NCI-H1436 (cell line): Measurements from ENCODE around the gene INMT.
"Not testable (repeated sequence)": the region's sequence is repeated elsewhere in the genome, so short reads cannot be mapped to it uniquely, and the experiment has no call there.

ENCODE experiments used
- DNase-seq: peaks from one replicate; lab custom pipeline; 2025; lab: John Stamatoyannopoulos, UW

Gene INMT

DNA sequence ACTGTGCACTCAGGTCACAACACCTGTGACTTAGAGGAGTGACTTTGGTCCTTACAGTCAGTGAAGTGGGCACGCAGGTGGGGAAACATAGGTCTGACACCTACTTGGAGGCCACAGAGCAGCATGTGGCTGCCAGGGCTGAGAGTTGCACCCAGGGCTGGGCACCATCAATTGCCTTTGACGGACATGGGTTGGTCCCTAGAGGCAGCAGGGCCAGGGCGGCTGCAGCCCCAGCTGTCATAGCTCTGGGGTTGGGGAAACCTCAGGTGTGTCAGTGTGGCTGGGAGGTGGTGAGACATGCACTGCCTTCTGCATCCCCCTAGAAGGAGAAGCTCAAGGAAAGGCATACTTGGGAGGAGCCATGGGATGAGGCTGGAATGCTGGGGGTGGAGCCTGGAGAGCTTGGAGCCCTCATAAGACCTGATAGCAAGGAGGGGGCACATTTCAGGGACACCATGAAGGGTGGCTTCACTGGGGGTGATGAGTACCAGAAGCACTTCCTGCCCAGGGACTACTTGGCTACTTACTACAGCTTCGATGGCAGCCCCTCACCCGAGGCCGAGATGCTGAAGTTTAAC, at the start of gene INMT:
INMT (plus strand) TSS at position 440 of the 578 bp plus-strand sequence; CDS start at position 456, 16 bp downstream.
- DNase-seq: no peak

DNA sequence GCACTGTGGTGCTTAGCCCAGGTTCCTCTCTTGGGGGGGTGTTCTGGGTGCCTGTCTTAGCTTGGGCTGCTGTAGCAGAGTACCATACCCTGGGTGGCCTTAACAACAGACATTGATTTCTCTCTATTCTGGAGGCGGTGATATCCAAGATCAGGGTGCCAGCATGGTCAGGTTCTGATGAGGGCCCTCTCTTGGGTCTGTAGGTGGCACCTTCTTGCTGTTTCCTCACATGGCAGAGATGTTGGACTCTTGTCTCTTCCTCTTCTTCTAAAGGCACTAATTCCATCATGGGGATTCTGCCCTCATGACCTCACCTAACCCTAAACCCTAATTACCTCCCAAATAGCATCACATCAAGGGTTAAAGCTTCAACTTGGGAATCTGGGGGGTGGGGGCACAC, 49.7 kb upstream of the INMT start:
- DNase-seq: no peak

- DNase-seq: no peak
Measured at GRCh38 chr7:30703756-30704155, 48.2 kb upstream of the INMT start.

DNA sequence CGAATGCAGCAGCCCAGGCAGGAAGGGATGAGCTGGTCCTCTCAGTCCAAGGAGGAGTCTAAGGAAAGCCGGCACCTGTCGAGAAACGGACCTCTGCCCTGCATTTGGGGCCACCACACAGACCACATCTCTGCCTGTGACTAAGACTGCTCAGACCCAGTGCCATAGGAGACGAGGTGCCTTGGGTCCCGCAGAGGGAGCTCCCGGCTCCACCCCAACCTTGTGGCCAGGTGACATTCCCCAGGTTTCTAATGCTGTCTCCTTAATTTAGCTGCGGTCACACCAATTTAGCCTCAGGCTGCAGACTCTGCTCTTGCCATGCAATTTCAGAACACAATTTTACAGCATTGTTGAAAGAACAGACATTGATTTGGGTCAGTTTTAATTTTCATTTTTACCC, 46.9 kb upstream of the INMT start:
- no peak for DNase-seq

- no peak for DNase-seq
Measured at GRCh38 chr7:30705596-30705995, 46.3 kb upstream of the INMT start.

- DNase-seq: no peak
Measured at GRCh38 chr7:30706316-30706715, 45.6 kb upstream of the INMT start.

GRCh38 chr7:30706908-30707307, 45.0 kb upstream of the INMT start:
- DNase-seq: no peak

GRCh38 chr7:30707391-30708357, 44.3 kb upstream of the INMT start:
- DNase-seq: no peak

DNA sequence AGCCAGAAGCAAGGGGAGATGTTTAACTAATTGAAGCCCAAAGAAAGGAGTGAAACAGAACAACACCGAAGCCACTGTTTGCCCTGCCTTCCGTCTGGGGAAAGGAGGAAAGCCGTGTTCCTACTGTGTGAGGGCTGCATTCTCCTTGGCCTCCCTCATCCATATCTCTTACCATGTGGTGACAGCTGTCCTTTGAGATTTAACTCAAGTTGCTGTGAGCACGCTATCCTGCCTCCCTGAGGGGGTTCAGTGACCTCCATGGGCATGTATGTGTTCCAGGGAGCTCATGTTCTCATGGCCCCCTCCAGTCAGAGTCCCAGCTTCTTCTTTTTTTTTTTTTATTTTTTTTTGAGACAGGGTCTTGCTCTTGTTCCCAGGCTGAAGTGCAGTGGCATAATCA, 43.5 kb upstream of the INMT start:
- DNase-seq: no peak

DNA sequence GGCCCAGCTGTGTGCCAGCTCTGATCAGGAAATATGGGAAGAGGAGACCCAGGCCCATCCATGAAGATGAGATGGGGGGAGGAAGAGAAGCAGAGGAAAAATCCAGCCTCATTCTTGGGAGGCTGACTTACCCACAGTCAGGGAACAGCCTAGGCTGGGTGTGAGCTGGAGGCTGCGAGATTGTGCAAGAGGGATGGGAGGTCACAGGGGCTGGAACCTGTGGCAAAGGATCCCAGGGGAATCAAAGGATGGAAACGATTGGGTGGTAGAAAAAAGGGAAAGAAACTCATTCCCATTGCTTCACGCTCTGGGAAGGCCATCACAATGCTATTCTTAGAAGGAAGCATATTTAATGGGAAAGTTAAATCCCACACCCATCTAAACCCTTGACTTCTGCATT, 43.0 kb upstream of the INMT start:
- DNase-seq: no peak

- DNase-seq: no peak
Measured at GRCh38 chr7:30709549-30709948, 42.4 kb upstream of the INMT start.

GRCh38 chr7:30710669-30711068, 41.3 kb upstream of the INMT start:
- DNase-seq: no peak

- DNase-seq: no peak
Measured at GRCh38 chr7:30713392-30713791, 38.5 kb upstream of the INMT start.

- DNase-seq: no peak
Measured at GRCh38 chr7:30714129-30714528, 37.8 kb upstream of the INMT start.

DNA sequence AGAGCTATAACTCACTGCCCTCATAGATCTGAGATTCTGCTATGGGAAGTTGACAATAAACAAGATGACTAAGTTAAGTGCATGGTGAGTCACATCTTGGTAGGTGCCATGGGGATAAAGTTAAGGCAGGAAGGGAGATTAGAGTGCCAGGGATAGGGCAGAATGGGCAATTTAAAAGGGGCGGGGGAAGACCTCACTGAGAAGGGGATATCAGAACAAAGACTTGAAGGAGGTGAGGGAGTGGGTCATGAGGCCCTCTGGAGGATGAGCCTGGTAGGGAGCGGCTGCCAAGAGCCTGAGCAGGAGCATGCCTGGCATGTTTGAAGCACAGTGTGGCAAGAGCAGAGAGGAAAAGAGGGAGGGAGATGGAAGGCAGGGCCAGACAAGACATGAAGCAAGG, 34.8 kb upstream of the INMT start:
- DNase-seq: no peak

DNA sequence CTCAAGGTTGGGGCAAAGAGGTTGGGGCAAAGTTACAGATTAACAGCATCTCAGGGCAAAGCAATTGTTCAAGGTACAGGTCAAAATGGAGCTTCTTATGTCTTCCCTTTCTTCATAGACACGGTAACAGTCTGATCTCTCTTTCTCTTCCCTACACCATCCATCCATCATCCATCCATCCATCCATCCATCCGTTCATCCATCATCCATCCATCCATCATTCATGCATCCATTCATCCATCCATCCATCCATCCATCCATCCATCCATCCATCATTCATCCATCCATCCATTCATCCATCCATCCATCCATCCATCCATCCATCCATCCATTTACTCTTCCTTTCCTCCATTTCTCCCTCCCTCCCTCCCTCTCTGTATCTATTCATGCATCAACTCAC, 32.5 kb upstream of the INMT start:
- DNase-seq: not testable (repeated sequence)

- DNase-seq: no peak
Measured at GRCh38 chr7:30721211-30721610, 30.7 kb upstream of the INMT start.

GRCh38 chr7:30722187-30722586, 29.7 kb upstream of the INMT start:
- DNase-seq: no peak

DNA sequence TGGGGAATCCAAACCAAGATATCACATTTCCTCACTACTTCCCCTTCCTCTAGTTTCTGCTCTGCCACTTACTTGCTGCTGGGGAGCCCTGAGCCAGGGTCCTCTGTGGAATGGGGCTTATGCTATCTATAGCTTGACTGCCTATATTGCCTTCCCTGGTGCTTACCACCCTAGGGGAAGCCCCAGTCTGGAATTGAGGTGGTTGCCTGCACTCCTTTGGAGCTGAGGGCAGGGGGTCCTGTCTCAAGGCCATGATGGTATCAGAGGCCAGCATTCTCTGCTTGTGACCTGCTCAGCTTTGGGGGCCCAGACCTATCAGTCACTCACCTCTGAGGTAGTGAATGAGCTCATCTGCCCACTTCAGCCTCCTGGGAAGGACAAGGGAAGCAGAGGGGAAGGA, 29.3 kb upstream of the INMT start:
- no peak for DNase-seq

- no peak for DNase-seq
Measured at GRCh38 chr7:30723776-30724175, 28.2 kb upstream of the INMT start.

DNA sequence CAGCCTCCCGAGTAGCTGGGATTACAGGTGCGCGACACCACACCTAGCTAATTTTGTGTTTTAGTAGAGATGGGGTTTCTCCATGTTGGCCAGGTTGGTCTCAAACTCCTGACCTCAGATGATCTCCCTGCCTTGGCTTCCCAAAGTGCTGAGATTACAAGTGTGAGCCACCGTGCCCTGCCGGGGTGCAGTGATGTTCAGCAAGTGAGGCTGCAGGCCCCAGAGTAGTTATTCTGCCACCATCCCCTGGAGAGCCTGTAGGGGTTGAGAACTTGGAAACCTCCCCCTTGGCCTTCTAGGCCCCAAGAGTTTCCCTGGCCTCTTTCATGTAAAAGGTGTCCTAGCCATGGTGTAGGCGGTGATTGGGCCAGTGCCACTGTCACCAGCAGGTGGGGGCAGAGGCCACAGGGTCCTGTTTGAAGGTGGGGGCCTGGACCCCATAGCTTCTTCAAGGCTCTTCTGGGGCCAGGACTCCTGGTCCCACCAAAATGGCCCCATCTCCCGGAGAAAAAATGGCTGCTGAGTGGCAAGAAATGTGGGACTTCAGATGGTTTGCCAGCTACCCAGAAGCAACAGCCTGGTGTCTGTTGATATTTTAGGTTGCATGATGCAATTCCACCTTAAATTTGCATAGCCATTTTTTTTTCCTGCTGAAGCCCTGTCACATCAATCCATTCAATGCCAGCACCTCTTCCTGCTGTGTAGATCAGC, 25.5 kb upstream of the INMT start:
- no peak for DNase-seq

- no peak for DNase-seq
Measured at GRCh38 chr7:30727061-30727945, 24.6 kb upstream of the INMT start.
